ENCODE results near the gene SLC35D1.

Gene SLC35D1

GRCh38 chr1:67001682-67002425 is 52.1 kb downstream of the SLC35D1 start:
- H3K27ac ChIP-seq = no peak overlapping the region
- DNase-seq (ENCODE audit: low spot score) = no peak
- ChIA-PET CTCF (no interaction called here), POLR2A (ENCODE audit: low non-redundant PET) (no interaction called here)
- no peak for TF ChIP-seq CTCF (conservative IDR thresholded peaks at IDR 0.05; ENCODE audit: low read depth)

GRCh38 chr1:66999640-67000400 is 54.1 kb downstream of the SLC35D1 start:
- DNase-seq (ENCODE audit: low spot score) = no peak
- ChIA-PET POLR2A (ENCODE audit: low non-redundant PET) (no interaction called here), CTCF (interaction anchor here (0.6 kb wide), 1 partner anchor 814 kb away, joined by 3 read pairs; no protein-coding TSS in a partner anchor)
- no peak overlapping the region for H3K27ac ChIP-seq
- TF ChIP-seq CTCF (conservative IDR thresholded peaks at IDR 0.05; ENCODE audit: low read depth) = no peak

- TF ChIP-seq CTCF (conservative IDR thresholded peaks at IDR 0.05; ENCODE audit: low read depth) = no peak
- POLR2A ChIA-PET (ENCODE audit: low non-redundant PET) = no interaction called here
Observed at GRCh38 chr1:66998972-66999371, 55.0 kb downstream of the SLC35D1 start.

GRCh38 chr1:66996018-66996682 is 57.8 kb downstream of the SLC35D1 start:
- ChIA-PET POLR2A (ENCODE audit: low non-redundant PET) (interaction anchor here (0.6 kb wide), 1 partner anchor 215 kb away, joined by 3 read pairs; no protein-coding TSS in a partner anchor), CTCF (interaction anchor here (0.5 to 3.0 kb wide), 13 partner anchors 9 to 286 kb away, joined by 3 to 37 read pairs (median 4); no protein-coding TSS in a partner anchor)
- no peak overlapping the region for H3K27ac ChIP-seq
- peak; percentile 38 for DNase-seq (ENCODE audit: low spot score)
- peak; percentile 83 for TF ChIP-seq CTCF (conservative IDR thresholded peaks at IDR 0.05; ENCODE audit: low read depth)

More at GRCh38 chr1:66998972-66999371, 55.0 kb downstream of the SLC35D1 start:
- H3K27ac ChIP-seq = no peak overlapping the region
- DNase-seq (ENCODE audit: low spot score) = no peak
- CTCF ChIA-PET = interaction anchor here (0.5 kb wide), 1 partner anchor 348 kb away, joined by 3 read pairs; no protein-coding TSS in a partner anchor

GRCh38 chr1:66993076-66993475 is 60.9 kb downstream of the SLC35D1 start:
- ChIA-PET POLR2A (ENCODE audit: low non-redundant PET) (no interaction called here), CTCF (interaction anchor here (0.6 to 1.6 kb wide), 3 partner anchors 156 to 346 kb away, joined by 3 to 9 read pairs (median 3); no protein-coding TSS in a partner anchor)
- no peak overlapping the region for H3K27ac ChIP-seq
- DNase-seq (ENCODE audit: low spot score) = no peak
- TF ChIP-seq CTCF (conservative IDR thresholded peaks at IDR 0.05; ENCODE audit: low read depth) = no peak

GRCh38 chr1:66985835-66986234 is 68.1 kb downstream of the SLC35D1 start:
- H3K27ac ChIP-seq = no peak overlapping the region
- DNase-seq (ENCODE audit: low spot score) = no peak
- no peak for TF ChIP-seq CTCF (conservative IDR thresholded peaks at IDR 0.05; ENCODE audit: low read depth)
- POLR2A ChIA-PET (ENCODE audit: low non-redundant PET) = no interaction called here
- CTCF ChIA-PET = interaction anchor here (0.7 kb wide), 1 partner anchor 45 kb away, joined by 6 read pairs; no protein-coding TSS in a partner anchor

Data from RWPE1 (cell line).